GM21825 (cell line): ENCODE measurements around the gene SIK1.

Experiments
- ATAC-seq: cut with Tn5 transposase; IDR thresholded peaks from one replicate; pipeline ENCODE4 v1.9.1; 2021; ENCODE audit warnings: mild to moderate bottlenecking, moderate library complexity; ENCODE audit not compliant: unreplicated experiment

SIK1 gene

GRCh38 chr21:43369124-43369523, 57.8 kb downstream of the SIK1 start:
- no peak for ATAC-seq

- ATAC-seq = no peak
Observed at GRCh38 chr21:43368685-43369084, 58.2 kb downstream of the SIK1 start.

- ATAC-seq = no peak
Observed at GRCh38 chr21:43367859-43368258, 59.1 kb downstream of the SIK1 start.

- ATAC-seq = no peak
Observed at GRCh38 chr21:43367296-43367695, 59.6 kb downstream of the SIK1 start.

GRCh38 chr21:43366656-43367055, 60.3 kb downstream of the SIK1 start:
- no peak for ATAC-seq

- ATAC-seq = no peak
Observed at GRCh38 chr21:43365611-43366426, 61.1 kb downstream of the SIK1 start.

GRCh38 chr21:43364851-43365424, 62.0 kb downstream of the SIK1 start:
- ATAC-seq = no peak
